Measurements from ENCODE around the gene SLC38A7.

SLC38A7 gene

DNA sequence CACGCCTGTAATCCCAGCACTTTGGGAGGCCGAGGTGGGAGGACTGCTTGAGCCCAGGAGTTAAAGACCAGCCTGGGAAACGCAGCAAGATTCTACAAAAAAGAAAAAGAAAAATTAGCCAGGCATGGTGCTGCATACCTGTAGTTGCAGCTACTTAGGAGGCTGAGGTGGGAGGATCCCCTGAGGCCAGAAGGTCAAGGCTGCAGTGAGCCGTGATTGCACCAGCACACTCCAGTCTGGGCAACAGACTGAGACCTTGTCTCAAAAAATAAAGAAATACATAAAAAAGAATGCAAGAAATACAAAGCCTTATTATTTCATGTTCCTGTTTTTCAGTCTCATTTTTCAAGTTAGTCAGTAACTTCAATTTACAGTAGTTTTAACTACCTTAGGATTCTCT lies 49.1 kb downstream of the SLC38A7 start:
- TF ChIP-seq, protein P1, sequence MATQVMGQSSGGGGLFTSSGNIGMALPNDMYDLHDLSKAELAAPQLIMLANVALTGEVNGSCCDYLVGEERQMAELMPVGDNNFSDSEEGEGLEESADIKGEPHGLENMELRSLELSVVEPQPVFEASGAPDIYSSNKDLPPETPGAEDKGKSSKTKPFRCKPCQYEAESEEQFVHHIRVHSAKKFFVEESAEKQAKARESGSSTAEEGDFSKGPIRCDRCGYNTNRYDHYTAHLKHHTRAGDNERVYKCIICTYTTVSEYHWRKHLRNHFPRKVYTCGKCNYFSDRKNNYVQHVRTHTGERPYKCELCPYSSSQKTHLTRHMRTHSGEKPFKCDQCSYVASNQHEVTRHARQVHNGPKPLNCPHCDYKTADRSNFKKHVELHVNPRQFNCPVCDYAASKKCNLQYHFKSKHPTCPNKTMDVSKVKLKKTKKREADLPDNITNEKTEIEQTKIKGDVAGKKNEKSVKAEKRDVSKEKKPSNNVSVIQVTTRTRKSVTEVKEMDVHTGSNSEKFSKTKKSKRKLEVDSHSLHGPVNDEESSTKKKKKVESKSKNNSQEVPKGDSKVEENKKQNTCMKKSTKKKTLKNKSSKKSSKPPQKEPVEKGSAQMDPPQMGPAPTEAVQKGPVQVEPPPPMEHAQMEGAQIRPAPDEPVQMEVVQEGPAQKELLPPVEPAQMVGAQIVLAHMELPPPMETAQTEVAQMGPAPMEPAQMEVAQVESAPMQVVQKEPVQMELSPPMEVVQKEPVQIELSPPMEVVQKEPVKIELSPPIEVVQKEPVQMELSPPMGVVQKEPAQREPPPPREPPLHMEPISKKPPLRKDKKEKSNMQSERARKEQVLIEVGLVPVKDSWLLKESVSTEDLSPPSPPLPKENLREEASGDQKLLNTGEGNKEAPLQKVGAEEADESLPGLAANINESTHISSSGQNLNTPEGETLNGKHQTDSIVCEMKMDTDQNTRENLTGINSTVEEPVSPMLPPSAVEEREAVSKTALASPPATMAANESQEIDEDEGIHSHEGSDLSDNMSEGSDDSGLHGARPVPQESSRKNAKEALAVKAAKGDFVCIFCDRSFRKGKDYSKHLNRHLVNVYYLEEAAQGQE (IDR thresholded peaks at IDR 0.05; ENCODE audit: insufficient replicate concordance, low read depth), result no peak
- no peak for TF ChIP-seq GABPA (IDR thresholded peaks at IDR 0.05; ENCODE audit: low read depth)
- no peaks in the 10 kb centered on the region for H3K27me3 ChIP-seq (ENCODE audit: insufficient read depth, poor library complexity, severe bottlenecking)
- H3K27ac ChIP-seq (replicated peaks), result no peak overlapping the region
- no peak for DNase-seq (ENCODE audit: low read depth in 1 of 2, low spot score in 1 of 2)
- no peak overlapping the region for H3K4me3 ChIP-seq (replicated peaks; ENCODE audit: insufficient read depth, low read length)

DNA sequence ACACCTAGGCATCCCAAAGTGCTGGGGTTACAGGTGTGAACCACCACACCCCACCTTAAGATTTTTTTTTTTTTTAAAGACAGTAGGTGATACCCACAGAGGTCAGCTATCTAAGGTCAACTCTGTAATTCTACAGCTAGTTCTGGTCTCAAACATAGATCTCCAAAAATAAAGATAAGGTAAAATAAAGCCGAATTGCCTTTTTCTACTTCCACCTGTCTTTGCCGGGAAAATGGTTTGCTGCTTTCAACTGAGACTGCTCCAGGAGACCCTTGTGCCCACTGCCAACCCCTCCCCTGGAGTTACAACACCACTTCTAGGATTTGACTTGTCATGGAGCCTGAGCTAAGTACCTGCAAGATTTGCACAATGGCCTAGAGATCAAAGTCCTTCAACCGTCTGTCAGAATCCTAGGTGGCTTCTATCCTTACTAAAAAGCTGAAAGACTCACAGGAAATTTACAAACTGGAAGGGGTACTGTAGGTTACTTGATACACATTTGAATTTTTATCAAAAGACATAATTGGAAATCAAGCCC lies 50.2 kb downstream of the SLC38A7 start:
- DNase-seq (ENCODE audit: low read depth in 1 of 2, low spot score in 1 of 2), result no peak
- Histone ChIP-seq H3K27ac (replicated peaks) (no peak overlapping the region), H3K4me3 (replicated peaks; ENCODE audit: insufficient read depth, low read length) (no peak overlapping the region), H3K27me3 (ENCODE audit: insufficient read depth, poor library complexity, severe bottlenecking) (no peaks in the 10 kb centered on the region)
- no peak for TF ChIP-seq SPI1 (IDR thresholded peaks at IDR 0.05; ENCODE audit: borderline replicate concordance, low read depth)
- TF ChIP-seq, protein P1 (IDR thresholded peaks at IDR 0.05; ENCODE audit: insufficient replicate concordance, low read depth), result no peak
- TF ChIP-seq, protein P2, sequence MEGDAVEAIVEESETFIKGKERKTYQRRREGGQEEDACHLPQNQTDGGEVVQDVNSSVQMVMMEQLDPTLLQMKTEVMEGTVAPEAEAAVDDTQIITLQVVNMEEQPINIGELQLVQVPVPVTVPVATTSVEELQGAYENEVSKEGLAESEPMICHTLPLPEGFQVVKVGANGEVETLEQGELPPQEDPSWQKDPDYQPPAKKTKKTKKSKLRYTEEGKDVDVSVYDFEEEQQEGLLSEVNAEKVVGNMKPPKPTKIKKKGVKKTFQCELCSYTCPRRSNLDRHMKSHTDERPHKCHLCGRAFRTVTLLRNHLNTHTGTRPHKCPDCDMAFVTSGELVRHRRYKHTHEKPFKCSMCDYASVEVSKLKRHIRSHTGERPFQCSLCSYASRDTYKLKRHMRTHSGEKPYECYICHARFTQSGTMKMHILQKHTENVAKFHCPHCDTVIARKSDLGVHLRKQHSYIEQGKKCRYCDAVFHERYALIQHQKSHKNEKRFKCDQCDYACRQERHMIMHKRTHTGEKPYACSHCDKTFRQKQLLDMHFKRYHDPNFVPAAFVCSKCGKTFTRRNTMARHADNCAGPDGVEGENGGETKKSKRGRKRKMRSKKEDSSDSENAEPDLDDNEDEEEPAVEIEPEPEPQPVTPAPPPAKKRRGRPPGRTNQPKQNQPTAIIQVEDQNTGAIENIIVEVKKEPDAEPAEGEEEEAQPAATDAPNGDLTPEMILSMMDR (IDR thresholded peaks at IDR 0.05; ENCODE audit: insufficient read depth, low read length), result no peak
- no peak for TF ChIP-seq GABPA (IDR thresholded peaks at IDR 0.05; ENCODE audit: low read depth)
- no peak for TF ChIP-seq POLR2AphosphoS5 (IDR thresholded peaks at IDR 0.05; ENCODE audit: low read depth)

DNA sequence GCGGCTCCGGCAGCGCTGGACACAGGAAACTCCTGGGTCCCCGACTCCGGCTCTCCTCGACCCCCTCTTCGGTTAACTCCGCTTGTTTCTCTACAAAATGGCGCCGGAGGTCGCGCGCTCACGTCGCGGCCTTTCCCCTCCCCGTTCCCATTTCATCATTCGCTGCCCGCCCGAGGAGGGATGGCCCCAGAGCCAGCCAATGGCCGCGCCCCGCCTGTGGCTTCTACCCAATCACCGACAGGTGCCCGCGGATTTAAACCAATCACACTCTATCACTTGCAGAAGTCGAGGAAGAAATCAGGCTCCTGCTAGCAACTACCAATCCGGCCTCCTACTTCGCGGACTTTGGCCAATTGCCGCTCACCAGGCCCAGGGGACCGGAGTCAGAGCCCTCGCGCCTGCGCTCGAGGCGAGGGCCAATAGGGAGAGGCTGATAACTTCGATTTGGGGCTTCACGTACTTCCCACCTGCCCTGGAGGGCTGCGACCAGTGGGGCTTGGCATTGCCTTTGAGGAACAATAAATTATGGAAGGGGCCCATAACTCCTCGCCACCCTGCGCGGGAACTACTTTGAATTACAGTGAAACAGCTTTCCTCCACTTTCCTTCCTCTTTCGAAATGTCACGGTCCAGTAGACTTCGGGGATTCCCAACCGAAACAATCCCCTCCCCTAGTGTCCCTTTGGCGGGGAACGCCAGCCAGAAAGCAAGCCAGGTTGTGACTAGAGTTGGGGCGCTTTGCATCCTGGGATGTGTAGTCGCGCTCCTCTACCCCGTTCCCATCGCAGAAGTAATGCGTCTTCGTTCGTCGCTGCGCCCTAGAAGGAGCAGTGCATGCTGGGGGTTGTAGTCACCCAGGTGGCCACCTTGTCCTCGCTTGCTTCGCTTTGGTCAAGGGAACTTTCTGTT lies 54.6 kb downstream of the SLC38A7 start, which contains the start of gene CNOT1:
Gene CNOT1, minus strand, starts transcription at position 94 of the 908 bp plus-strand sequence. CDS start 30,489 bp downstream, outside the sequence.
- peak; percentile 56; the same call in 1 of the 2 replicates for TF ChIP-seq POLR2AphosphoS5 (IDR thresholded peaks at IDR 0.05; ENCODE audit: low read depth)
- TF ChIP-seq, protein P1 (IDR thresholded peaks at IDR 0.05; ENCODE audit: insufficient replicate concordance, low read depth), result no peak
- Histone ChIP-seq H3K27ac (replicated peaks) (peak within 1 kb of the TSS; percentile 95), H3K27me3 (ENCODE audit: insufficient read depth, poor library complexity, severe bottlenecking) (no peaks in the 10 kb centered on the region), H3K4me3 (replicated peaks; ENCODE audit: insufficient read depth, low read length) (peak within 1 kb of the TSS; percentile 79)
- peak; percentile 96 to 99 for DNase-seq (ENCODE audit: low read depth in 1 of 2, low spot score in 1 of 2)

Data from HL-60 (cell line).